Glomerular endothelial cell (primary cell): ENCODE data around the gene SCG2. TPM values are rescaled to one million over a fixed set of nuclear protein-coding genes. Genes with fewer than 3 reads are reported as not detected.
A peak's percentile ranks its signal among the peaks of the same experiment; 100 is the strongest.

Source experiments
- DNase-seq: peaks from one replicate; pipeline ENCODE4 v3.0.0-alpha.2; 2011; ENCODE audit warnings: low read depth, low spot score; ENCODE audit errors: extremely low read depth
- total RNA-seq: library from RNA; depleted of rRNA; stranded (reverse); fragments of >200 nt; gene quantifications from 2 replicates; pipeline ENCODE4 v1.2.3, GENCODE V29; 2015

The SCG2 gene
- 0.29 and 0.34 TPM in 2 replicates for total RNA-seq

DNA sequence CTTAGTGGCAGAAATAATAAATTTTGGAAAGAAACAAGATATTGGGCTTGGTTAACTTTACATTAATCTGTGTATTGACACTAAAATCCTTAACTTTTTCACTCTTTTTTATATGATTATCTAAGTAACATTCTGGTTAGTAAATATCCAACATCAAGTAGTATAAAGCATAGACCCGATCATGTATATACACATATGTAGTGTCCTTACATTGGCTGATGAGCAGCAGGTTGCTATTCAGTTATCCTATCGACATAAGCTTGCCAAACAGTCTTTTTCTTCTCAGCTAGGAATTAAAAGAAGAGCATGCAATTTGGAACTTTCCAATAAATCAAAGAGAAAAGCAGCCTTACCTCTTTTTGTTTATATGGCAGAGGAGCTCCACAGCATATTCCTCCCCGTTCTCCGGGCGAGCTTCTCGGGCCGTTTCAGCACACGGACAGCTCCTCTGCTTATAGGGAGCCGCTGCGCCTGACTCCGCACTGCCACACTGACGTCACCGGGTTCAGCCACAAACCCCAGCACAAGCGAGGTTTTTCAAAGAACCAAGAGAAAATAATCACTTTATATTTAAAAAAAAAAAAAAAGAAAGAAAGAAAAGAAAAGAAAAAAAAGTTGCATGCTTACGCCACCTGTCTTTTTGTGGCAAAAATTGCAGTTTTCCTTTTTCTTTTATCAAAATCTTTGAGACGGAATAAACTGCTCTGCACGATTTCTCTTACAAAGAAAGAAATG, at the start of gene SCG2:
TSS of gene SCG2 (minus strand) at position 430 of the 735 bp plus-strand sequence. CDS start 3,079 bp downstream, outside the sequence.
- DNase-seq = no peak

DNA sequence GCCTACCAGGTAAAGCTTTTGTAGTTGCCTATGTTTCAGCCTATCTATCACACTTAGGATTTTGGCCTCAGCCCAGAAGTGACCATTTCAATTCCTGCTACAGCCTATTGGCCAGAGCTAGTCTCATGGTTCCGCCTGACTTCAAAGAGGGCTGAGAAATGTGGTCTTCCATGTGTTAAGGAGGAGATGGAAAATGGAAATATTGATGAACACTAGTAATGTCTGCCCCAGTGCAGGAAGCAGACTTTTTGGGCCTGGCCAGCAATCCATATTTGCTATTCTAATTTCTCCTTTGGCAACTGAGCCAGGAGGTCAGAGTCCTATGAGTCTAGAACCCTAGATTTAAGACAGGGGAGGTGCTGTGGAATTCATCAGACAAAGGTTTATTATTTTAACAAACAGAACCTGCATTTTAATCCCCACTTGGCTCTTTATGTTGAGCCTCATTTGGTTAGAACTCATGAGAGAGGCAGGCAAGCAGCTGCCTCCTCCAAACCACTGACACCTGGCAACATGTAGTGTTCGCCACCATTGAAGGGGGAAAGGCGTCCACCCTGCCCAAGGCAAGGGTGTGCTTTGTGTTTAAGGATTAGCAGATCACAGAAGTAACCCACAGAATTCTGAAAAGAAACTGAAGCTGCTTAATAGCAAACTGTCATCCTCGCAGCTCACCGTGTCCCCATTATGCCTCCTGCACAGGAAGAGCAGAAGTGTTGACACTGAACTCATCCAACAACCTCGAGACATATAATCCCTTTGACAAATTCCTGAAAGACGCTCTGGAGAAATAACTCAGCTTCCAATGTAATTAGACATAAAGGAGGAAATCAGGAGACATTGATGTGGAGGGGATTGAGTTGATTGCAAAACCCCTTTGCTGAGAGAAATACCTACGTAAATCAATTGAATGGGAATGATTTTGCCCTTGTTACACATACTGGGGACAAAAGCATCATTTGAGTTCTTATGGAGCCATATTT, 47.7 kb upstream of the SCG2 start:
- no peak for DNase-seq

DNA sequence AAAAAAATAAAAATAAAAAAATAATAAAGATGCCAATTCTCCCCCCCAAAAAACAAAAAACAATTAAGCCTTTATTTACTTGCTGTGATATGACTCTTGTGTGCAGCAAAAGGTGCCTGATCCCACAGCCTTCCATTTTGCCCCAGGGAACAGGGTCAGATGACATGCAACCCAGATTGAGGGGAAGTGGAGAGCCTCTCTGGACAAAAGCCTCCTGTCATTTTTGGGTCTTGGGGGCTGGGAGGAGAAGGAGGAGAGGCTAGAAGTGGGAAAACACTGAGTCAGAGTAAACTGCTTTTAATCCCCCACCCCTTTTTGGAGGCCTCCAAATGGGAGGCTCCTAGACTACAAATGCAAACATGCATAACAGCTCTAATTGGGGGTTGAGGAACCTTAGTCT, 46.6 kb upstream of the SCG2 start:
- no peak for DNase-seq

GRCh38 chr2:223647258-223647952, 45.2 kb upstream of the SCG2 start:
- no peak for DNase-seq

GRCh38 chr2:223644136-223644535, 42.0 kb upstream of the SCG2 start:
- DNase-seq = no peak

- DNase-seq = no peak
Measured at GRCh38 chr2:223643309-223643708, 41.1 kb upstream of the SCG2 start.

DNA sequence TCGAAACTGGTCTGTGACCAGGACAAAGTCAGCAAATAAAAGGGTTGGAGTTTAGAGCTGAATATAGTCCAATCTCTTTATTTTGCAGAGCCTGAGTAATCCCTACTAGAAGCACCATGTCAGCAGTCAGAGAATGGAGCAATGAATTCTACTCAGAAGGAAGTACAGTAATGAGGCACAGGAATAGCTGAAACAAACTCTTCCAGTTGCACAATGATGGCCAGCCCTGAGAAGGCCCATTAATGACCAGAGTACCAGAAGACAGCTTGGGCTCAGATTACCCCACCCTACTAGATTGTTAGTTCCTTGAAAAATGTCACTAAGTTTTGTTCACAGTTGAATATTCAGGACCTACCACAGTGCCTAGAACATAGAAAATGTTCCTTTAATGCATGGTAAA, 40.3 kb upstream of the SCG2 start:
- DNase-seq = no peak

DNA sequence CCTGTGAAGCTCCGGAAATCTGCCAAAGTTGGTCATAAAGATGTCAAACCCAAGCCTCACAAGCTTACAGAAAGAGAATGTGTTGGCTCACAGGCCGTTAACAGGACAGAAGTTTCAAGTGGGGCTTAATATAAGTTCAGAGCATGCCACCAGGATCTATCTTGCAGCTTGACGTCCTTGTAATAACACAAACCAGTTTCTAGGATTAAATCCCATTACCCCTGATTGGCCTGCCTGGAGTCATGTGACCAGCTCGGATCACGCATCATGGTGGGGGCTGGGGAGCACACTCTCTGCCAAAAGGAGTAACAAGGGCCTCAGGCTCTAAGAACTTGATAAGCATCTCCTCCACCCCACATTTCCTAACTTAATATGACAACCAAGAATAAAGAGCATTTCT, 38.9 kb upstream of the SCG2 start:
- no peak for DNase-seq

DNA sequence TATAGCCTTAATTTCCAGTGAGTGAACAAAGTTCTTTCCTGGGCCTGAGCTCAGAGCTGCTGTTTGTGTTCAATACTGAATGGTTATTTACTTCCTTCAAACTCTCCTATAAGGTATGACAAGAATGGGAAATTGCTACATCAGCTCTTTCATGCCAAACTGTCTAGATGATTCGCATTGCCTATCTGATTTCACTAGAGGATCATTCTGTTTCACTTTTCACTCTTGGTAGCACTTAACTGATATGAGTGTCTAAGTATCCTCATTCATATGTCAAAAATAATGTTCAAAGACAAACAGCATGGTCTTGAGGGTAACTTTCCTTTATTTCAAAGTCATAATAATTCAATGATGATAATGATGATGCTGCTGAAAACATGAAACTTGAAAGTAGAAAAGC, 32.9 kb upstream of the SCG2 start:
- no peak for DNase-seq

DNA sequence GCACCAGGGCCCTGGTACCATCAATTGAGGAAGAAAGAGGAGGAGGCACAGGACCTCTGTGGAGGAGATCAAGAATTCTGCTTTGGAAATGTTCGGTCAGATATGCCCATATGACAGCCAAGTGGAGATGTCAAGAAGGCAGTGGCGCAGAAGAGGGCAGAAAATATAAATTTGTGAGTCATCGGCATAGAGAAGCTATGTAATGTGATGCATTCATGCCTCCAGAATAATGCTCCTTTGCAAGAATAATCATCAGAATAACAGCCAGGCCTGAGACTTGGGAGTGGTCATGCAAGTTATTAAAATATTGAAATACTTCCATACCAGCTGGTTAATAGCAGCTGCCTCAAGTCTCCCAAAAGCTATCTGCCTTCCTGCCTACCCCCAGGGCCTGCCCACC, 32.1 kb upstream of the SCG2 start:
- DNase-seq = no peak

DNA sequence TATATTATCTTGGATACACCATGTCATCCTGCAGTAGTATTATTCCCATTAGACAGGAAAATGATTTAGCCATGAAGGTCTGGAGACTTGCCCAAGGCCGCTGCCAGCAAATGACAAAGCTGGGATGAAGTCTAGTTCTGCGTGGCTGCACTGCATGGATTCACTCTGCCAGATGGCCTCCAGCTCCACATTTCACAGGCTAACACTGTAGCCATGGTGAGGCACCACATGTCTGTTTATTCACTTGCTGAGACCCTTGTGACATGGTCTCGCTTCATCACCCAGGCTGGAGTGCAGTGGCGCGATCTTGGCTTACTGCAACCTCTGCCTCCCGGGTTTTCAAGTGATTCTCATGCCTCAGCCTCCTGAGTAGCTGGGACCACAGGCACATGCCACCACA, 31.5 kb upstream of the SCG2 start:
- DNase-seq = no peak

- DNase-seq = no peak
Measured at GRCh38 chr2:223632826-223633225, 30.7 kb upstream of the SCG2 start.

DNA sequence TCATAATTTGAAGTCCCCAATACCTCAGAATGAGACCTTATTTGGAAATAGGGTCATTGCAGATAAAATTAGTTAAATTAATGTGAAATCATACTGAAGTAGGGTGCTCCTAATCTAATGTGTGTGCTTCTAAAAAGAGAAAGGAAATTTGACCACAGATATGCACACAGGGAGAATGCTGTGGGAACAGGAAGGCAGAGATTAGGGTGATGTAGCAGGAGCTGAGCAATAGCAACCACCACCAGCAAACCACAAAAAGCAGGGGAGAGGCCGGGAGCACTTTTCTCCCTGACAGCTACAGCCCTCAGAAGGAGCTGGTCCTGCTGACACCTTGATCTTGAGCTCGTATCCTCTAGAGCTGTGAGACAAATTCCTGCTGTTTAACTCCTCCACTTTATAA, 24.6 kb upstream of the SCG2 start:
- no peak for DNase-seq

DNA sequence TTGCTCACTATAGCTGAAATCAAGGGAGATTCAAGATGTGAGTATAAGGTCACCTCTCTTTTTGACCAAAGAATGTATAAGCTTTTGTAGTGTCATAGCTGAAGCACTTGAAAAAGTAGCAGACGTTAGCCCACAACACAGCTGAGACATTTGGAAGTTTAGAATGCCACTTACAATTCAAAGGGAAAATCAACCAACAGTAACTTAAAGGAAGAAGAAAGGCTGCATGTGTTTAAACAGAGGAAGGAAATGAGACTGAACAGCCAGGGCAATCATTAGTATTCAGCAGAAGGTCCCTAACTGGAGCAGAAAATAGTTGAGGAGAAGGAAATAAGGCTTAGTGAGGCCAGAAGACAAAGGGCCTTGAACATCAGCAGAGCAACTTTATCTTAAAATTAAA, 23.5 kb upstream of the SCG2 start:
- no peak for DNase-seq

DNA sequence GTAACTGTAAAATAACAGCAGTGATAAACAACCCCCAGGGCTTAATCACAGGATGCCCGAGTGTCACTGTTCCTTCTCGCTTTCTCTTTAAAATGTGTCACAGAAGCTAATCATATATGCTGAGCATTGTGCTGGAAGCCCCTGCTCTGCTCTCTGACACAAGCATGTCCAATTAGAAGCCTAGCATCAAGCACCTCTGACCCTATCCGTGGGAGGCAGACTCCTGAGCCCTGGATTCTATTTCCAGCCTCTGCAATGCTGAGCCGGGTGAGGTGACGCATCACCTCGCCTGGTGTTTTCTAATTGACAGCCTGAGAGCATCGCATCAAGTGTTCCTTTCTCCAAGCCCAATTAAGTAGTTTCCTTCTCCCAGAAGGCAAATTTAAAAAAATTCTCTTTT, 19.7 kb upstream of the SCG2 start:
- DNase-seq = no peak

DNA sequence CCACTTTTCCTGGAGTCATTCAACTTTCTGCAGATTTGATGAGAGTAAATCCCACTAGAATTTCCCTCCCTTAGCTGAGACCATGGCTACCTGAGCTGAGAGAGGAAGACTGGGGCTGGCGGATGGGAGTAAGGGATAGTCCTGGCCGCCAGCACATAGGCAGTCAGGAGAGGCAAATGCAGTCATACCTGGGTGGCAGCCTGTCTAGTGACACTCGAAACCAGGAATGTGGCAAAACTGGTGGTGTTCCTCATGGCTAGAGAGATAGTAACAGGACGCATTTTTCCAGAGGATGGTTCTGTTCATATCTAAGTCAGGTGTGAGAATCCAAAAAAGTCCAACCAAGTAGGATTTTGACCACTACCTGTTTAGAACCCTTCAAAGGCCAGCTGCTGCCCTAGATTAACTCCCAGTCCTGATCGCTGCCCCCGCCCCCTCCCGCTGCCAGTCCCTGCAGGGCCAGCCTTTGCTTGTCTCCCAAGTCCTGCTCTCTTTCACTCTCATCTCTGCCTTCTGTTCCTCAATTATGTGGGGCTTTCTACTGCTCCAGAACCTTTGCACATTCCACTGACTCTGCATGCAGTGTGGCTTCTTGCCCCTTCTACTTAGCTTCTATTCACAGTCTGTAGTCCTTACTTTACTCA, 17.4 kb upstream of the SCG2 start:
- no peak for DNase-seq

DNA sequence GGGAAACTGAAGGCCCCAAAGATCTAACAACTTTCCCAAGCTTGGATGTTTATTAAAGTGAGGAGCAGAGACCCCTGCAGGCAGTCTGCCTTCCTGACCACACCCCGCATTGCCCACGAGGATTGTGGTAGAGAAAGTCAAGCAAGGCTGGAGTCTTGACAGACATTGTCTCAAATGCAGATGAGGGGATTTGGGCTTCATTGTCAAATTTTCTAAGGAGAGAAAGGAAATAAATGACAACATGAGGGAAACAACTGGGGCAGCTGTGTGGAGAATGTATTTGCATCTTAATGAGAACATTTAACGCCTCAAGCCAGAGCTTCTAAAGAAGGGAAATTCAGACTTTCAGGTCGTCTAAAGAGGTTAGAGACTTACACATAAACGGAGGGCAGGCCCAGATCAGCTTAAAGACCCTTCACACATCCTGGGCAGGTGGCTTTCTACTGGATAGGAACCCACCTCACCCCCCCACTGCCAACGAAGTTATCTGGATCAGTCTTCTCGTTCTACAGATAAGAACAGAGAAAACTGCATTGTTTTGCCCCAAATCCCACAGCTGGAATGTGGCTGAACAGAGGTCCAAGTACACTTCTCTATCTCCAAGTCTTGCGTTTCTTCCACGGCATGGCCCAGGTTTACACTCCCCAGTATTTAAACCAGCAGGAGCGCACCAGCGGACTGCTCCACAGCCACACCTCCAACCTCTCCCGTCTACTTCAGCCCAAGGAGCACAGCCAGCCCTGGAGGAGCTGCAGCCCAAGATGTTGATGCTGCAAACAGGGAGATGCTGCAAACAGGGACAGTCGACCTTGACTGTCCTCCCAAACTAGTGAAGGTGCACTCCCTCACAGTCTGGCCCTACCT, 16.2 kb upstream of the SCG2 start:
- no peak for DNase-seq

DNA sequence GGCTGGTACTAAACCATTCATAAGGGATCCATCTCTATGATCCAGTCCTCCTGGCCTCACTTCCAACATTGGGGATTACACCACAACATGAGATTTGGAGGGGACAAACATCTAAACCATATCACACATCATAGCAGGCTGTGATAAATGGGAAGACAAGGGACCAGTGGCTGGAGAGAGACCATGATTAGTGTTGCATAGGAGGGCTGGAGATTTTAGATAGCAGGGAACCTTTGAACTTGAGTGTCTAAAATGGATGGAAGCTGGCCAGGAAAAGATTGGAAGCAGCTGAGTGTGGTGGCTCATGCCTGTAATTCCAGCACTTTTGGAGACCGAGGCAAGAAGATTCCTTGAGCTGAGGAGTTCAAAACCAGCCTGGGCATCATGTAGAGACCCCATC, 12.4 kb upstream of the SCG2 start:
- no peak for DNase-seq

GRCh38 chr2:223613017-223613950, 11.1 kb upstream of the SCG2 start:
- peak; percentile 68 for DNase-seq
